ENCODE results near the gene SPATS2L.

Gene SPATS2L

GRCh38 chr2:200288670-200289429 lies 17.6 kb upstream of the SPATS2L start:
- in situ Hi-C loops (cut with MboI; ENCODE audit: low sequenced_read_pairs), result no loop called here

- in situ Hi-C loops (cut with MboI; ENCODE audit: low sequenced_read_pairs), result no loop called here
Measured at GRCh38 chr2:200296118-200296517, 10.4 kb upstream of the SPATS2L start.

GRCh38 chr2:200297100-200297499 lies 9.4 kb upstream of the SPATS2L start:
- in situ Hi-C loops (cut with MboI; ENCODE audit: low sequenced_read_pairs), result no loop called here

- in situ Hi-C loops (cut with MboI; ENCODE audit: low sequenced_read_pairs), result no loop called here
Measured at GRCh38 chr2:200297989-200298388, 8.5 kb upstream of the SPATS2L start.

GRCh38 chr2:200298816-200299215 lies 7.7 kb upstream of the SPATS2L start:
- in situ Hi-C loops (cut with MboI; ENCODE audit: low sequenced_read_pairs), result no loop called here

GRCh38 chr2:200300065-200300464 lies 6.4 kb upstream of the SPATS2L start:
- in situ Hi-C loops (cut with MboI; ENCODE audit: low sequenced_read_pairs), result no loop called here

- in situ Hi-C loops (cut with MboI; ENCODE audit: low sequenced_read_pairs), result no loop called here
Measured at GRCh38 chr2:200300638-200301314, 5.7 kb upstream of the SPATS2L start.

GRCh38 chr2:200301953-200302858 lies 4.3 kb upstream of the SPATS2L start:
- in situ Hi-C loops (cut with MboI; ENCODE audit: low sequenced_read_pairs), result no loop called here

- in situ Hi-C loops (cut with MboI; ENCODE audit: low sequenced_read_pairs), result no loop called here
Measured at GRCh38 chr2:200302940-200303727, 3.4 kb upstream of the SPATS2L start.

- in situ Hi-C loops (cut with MboI; ENCODE audit: low sequenced_read_pairs), result no loop called here
Measured at GRCh38 chr2:200305797-200306195, 697 bp upstream of the SPATS2L start.

GRCh38 chr2:200306931-200307723 lies 634 bp downstream of the SPATS2L start:
- in situ Hi-C loops (cut with MboI; ENCODE audit: low sequenced_read_pairs), result no loop called here

GRCh38 chr2:200307724-200308545 lies 1.4 kb downstream of the SPATS2L start:
- in situ Hi-C loops (cut with MboI; ENCODE audit: low sequenced_read_pairs), result no loop called here

- in situ Hi-C loops (cut with MboI; ENCODE audit: low sequenced_read_pairs), result no loop called here
Measured at GRCh38 chr2:200308546-200309295, 2.2 kb downstream of the SPATS2L start.

- in situ Hi-C loops (cut with MboI; ENCODE audit: low sequenced_read_pairs), result no loop called here
Measured at GRCh38 chr2:200309296-200310049, 3.0 kb downstream of the SPATS2L start.

GRCh38 chr2:200310545-200310971 lies 4.1 kb downstream of the SPATS2L start:
- in situ Hi-C loops (cut with MboI; ENCODE audit: low sequenced_read_pairs), result no loop called here

GRCh38 chr2:200311139-200311538 lies 4.6 kb downstream of the SPATS2L start:
- in situ Hi-C loops (cut with MboI; ENCODE audit: low sequenced_read_pairs), result no loop called here

- in situ Hi-C loops (cut with MboI; ENCODE audit: low sequenced_read_pairs), result no loop called here
Measured at GRCh38 chr2:200314976-200315567, 8.6 kb downstream of the SPATS2L start.
